B cell (primary cell): ENCODE data around the gene VANGL2.

ENCODE experiments used
- EZH2 ChIP-seq: IDR thresholded peaks from 2 replicates; pipeline ENCODE4 v1.6.1; 2012; ENCODE audit warnings: borderline replicate concordance, low read depth, mild to moderate bottlenecking, moderate library complexity, low read length; ENCODE audit not compliant: insufficient read depth, poor library complexity, severe bottlenecking
- TF ChIP-seq, protein P1 (sequence below): fragments of 200-600 bp; IDR thresholded peaks from one replicate; pipeline ENCODE4 v1.8.0; 2022; ENCODE audit warnings: antibody characterized with exemption, mild to moderate bottlenecking

DNA sequence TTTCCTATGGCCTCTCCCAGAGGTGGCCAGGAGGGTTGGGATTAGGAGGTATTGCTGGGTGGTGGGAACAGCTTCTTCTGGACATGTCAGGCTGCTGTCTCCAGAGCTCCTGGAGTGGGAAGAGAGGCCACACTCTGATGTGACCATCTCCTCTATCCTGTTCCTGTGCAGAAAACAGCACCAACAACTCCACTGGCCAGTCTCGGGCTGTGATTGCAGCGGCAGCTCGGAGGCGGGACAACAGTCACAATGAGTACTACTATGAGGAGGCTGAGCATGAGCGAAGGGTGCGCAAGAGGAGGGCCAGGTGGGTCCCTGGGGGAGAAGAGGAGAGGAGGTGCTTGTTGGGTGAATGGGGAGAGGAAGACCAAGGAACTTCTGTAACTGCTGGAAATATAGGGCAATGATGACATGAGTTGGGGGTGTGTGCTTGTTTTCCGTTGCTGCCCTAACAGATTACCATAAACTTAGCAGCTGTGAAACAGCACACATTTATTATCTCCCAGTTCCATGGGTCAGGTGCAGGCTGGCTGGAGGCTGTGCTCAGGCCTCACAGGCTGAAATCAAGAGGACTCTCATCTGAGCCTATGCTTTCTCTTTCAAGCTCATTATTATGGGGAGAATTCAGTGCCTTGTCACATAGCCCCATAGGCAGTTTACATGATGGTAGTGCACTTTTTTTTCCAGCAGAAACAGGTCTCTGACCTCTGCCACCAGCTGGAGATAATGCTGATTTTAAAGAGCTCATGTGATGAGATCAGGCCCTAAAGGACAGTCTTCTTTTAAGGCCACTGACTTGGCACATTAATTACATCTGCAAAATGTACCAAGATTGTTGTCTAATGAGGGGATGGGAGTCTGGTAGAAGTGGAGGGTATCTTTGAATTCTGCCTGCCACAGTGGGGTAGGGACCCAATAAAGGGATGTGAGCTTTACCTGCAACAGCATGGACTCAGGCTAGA, 20.8 kb downstream of the VANGL2 start:
- TF ChIP-seq, protein P1, sequence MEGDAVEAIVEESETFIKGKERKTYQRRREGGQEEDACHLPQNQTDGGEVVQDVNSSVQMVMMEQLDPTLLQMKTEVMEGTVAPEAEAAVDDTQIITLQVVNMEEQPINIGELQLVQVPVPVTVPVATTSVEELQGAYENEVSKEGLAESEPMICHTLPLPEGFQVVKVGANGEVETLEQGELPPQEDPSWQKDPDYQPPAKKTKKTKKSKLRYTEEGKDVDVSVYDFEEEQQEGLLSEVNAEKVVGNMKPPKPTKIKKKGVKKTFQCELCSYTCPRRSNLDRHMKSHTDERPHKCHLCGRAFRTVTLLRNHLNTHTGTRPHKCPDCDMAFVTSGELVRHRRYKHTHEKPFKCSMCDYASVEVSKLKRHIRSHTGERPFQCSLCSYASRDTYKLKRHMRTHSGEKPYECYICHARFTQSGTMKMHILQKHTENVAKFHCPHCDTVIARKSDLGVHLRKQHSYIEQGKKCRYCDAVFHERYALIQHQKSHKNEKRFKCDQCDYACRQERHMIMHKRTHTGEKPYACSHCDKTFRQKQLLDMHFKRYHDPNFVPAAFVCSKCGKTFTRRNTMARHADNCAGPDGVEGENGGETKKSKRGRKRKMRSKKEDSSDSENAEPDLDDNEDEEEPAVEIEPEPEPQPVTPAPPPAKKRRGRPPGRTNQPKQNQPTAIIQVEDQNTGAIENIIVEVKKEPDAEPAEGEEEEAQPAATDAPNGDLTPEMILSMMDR: no peak
- TF ChIP-seq EZH2: no peak
